GM23248 (cell line): ENCODE measurements around the gene KCNQ1OT1.

Experiments used
- EZH2 ChIP-seq: fragments of 200-600 bp; sonication (generic); IDR thresholded peaks from 2 replicates; pipeline ENCODE4 v1.6.1; 2018; ENCODE audit warnings: antibody characterized with exemption, mild to moderate bottlenecking; ENCODE audit not compliant: insufficient read depth, poor library complexity, severe bottlenecking
- EZH2phosphoT487 ChIP-seq: fragments of 200-600 bp; sonication (generic); IDR thresholded peaks from 2 replicates; pipeline ENCODE4 v1.6.1; 2018; ENCODE audit warnings: antibody characterized with exemption, moderate library complexity, mild to moderate bottlenecking, low read depth; ENCODE audit not compliant: insufficient read depth

- no peak for TF ChIP-seq EZH2
- TF ChIP-seq EZH2phosphoT487, result no peak
Observed at GRCh38 chr11:2694995-2695939, 4.5 kb downstream of the KCNQ1OT1 start.
